K562 (cell line): Measurements from ENCODE around the gene NOL4L.

ENCODE experiments used
- ARID2 ChIP-seq: fragments of 450-650 bp; IDR thresholded peaks from 2 replicates; pipeline ENCODE4 v1.6.1; 2017; ENCODE audit warnings: antibody characterized with exemption, mild to moderate bottlenecking
- FOXK2 ChIP-seq, 2 experiments: fragments of 450-650 bp; IDR thresholded peaks in 1 of 2; conservative IDR thresholded peaks in 1 of 2; 2 replicates each; pipeline ENCODE4 v1.6.1; 2016; ENCODE audit warnings: low read depth in 2 of 2, mild to moderate bottlenecking in 1 of 2
- JUN ChIP-seq, 2 experiments: sonication (generic) in 1 of 2; formaldehyde crosslinking in 1 of 2; IDR thresholded peaks; 2 replicates each; pipeline versions ENCODE4 v1.6.1 to v1.8.0; 2012 to 2022; ENCODE audit warnings: borderline replicate concordance in 2 of 2, mild to moderate bottlenecking in 2 of 2, improper control_type of control experiment in 1 of 2, low read depth in 1 of 2, low read length in 1 of 2, missing genetic modification reagents in 1 of 2
- L3MBTL2 ChIP-seq: fragments of 450-650 bp; IDR thresholded peaks from 2 replicates; pipeline ENCODE4 v1.6.1; 2016; ENCODE audit warnings: mild to moderate bottlenecking, moderate library complexity
- POLR2A ChIP-seq: fragments of 450-650 bp; conservative IDR thresholded peaks from 2 replicates; pipeline ENCODE4 v1.6.1; 2016
- PREB ChIP-seq: sonication (generic); formaldehyde crosslinking; IDR thresholded peaks from 2 replicates; pipeline ENCODE4 v1.8.1; 2023; ENCODE audit warnings: mild to moderate bottlenecking, missing genetic modification reagents
- RAD21 ChIP-seq, 2 experiments: fragments of 250-450 bp in 1 of 2; fragments of 450-650 bp in 1 of 2; sonication (Bioruptor Pico) in 1 of 2; formaldehyde crosslinking in 1 of 2; IDR thresholded peaks in 1 of 2; conservative IDR thresholded peaks in 1 of 2; 2 replicates each; pipeline versions ENCODE4 v1.4.0 to v1.8.0; 2020 to 2022; ENCODE audit warnings: mild to moderate bottlenecking in 2 of 2, moderate library complexity in 1 of 2
- SIN3A ChIP-seq, 2 experiments: fragments of 150-350 bp in 1 of 2; IDR thresholded peaks; 2 replicates each; pipeline ENCODE4 v1.6.1; 2011 to 2016; ENCODE audit warnings: borderline replicate concordance in 2 of 2, low read depth in 2 of 2, low read length in 2 of 2, mild to moderate bottlenecking in 2 of 2, moderate library complexity in 2 of 2; ENCODE audit not compliant: control insufficient read depth in 1 of 2
- TBP ChIP-seq: optimal IDR thresholded peaks from 2 replicates; pipeline ENCODE3; 2011; ENCODE audit warnings: low read depth, low read length, improper control_type of control experiment
- ZNF197 ChIP-seq: fragments of 200-800 bp; sonication (Bioruptor generic); IDR thresholded peaks from 2 replicates; pipeline ENCODE4 v1.6.1; 2016; ENCODE audit warnings: low read depth, missing genetic modification characterization, missing compliant biosample characterization
- ZNF24 ChIP-seq: fragments of 450-650 bp; IDR thresholded peaks from 2 replicates; pipeline ENCODE4 v1.6.1; 2016
- ZNF253 ChIP-seq: fragments of 250-450 bp; sonication (Bioruptor Pico); conservative IDR thresholded peaks from 2 replicates; pipeline ENCODE4 v1.6.1; 2021; ENCODE audit warnings: mild to moderate bottlenecking
- TF ChIP-seq, protein P1 (sequence below), 3 experiments: IDR thresholded peaks in 2 of 3; conservative IDR thresholded peaks in 1 of 3; 2 replicates each; pipeline ENCODE4 v1.5.1; 2011 to 2012; ENCODE audit warnings: low read length in 3 of 3, mild to moderate bottlenecking in 3 of 3, control low read depth in 2 of 3, improper control_type of control experiment in 1 of 3, inconsistent platforms in 1 of 3, low read depth in 1 of 3, mixed read lengths in 1 of 3, moderate library complexity in 1 of 3; ENCODE audit not compliant: insufficient read depth in 2 of 3
- TF ChIP-seq, protein P2 (sequence below): fragments of 250-450 bp; sonication (Bioruptor Pico); IDR thresholded peaks from 2 replicates; pipeline ENCODE4 v1.4.0; 2020; ENCODE audit warnings: mild to moderate bottlenecking, moderate library complexity

DNA sequence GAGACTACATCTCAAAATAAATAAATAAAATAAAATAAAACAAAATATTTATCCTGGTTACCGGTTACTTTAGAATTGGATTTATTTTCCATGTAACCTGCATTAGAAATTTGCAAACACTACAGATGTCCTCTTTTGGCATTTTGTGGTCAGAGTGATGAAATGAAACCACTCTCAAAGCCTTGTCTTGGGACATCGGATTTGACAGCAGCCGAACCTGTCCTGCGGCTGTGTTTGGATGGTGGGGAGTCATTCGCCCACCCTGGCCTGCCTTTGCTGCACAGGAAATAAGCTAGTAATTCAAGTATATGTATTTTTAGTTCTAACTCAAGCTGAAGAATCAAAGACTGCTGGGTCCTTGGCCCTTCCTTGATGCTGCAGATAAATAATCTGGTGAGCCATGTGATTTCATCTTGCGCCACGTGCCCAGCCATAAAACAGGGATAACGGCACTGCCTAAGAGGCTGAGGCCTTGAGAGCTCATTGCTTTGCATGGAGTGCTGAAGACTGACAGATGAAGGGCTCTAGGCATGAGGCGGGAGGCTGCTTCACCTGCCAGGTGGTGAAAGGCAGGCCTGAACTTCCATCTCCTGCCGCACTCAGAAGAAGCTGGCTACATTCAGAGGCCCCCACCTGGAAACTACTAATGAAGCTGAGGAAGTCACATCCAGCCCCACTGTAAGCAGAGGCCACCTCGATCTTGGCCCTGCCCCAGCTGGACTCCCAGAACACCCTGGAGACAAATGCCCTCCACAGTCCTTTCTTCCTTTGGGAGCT, 76.9 kb downstream of the NOL4L start:
- TF ChIP-seq PREB (no peak), ARID2 (no peak), ZNF253 (no peak), TBP (no peak), RAD21 (CRISPR knock-in tag; conservative IDR thresholded peaks at IDR 0.05 in 1 of 2, IDR thresholded peaks at IDR 0.05 in 1 of 2) (no peak), FOXK2 (conservative IDR thresholded peaks at IDR 0.05 in 1 of 2, IDR thresholded peaks at IDR 0.05 in 1 of 2; ENCODE audit: low read depth in 2 of 2) (no peak), POLR2A (no peak), JUN (IDR thresholded peaks at IDR 0.05; ENCODE audit: borderline replicate concordance, low read depth, low read length) (no peak), JUN (CRISPR knock-in tag; IDR thresholded peaks at IDR 0.05; ENCODE audit: borderline replicate concordance) (no peak), ZNF197 (CRISPR knock-in tag) (no peak), SIN3A (IDR thresholded peaks at IDR 0.05; ENCODE audit: borderline replicate concordance in 2 of 2, control insufficient read depth in 1 of 2, low read depth in 2 of 2, low read length in 2 of 2) (no peak), L3MBTL2 (no peak), ZNF24 (no peak)
- TF ChIP-seq, protein P1, sequence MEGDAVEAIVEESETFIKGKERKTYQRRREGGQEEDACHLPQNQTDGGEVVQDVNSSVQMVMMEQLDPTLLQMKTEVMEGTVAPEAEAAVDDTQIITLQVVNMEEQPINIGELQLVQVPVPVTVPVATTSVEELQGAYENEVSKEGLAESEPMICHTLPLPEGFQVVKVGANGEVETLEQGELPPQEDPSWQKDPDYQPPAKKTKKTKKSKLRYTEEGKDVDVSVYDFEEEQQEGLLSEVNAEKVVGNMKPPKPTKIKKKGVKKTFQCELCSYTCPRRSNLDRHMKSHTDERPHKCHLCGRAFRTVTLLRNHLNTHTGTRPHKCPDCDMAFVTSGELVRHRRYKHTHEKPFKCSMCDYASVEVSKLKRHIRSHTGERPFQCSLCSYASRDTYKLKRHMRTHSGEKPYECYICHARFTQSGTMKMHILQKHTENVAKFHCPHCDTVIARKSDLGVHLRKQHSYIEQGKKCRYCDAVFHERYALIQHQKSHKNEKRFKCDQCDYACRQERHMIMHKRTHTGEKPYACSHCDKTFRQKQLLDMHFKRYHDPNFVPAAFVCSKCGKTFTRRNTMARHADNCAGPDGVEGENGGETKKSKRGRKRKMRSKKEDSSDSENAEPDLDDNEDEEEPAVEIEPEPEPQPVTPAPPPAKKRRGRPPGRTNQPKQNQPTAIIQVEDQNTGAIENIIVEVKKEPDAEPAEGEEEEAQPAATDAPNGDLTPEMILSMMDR (IDR thresholded peaks at IDR 0.05 in 2 of 3, conservative IDR thresholded peaks at IDR 0.05 in 1 of 3; ENCODE audit: insufficient read depth in 2 of 3, low read depth in 1 of 3, low read length in 3 of 3) = no peak
- TF ChIP-seq, protein P2, sequence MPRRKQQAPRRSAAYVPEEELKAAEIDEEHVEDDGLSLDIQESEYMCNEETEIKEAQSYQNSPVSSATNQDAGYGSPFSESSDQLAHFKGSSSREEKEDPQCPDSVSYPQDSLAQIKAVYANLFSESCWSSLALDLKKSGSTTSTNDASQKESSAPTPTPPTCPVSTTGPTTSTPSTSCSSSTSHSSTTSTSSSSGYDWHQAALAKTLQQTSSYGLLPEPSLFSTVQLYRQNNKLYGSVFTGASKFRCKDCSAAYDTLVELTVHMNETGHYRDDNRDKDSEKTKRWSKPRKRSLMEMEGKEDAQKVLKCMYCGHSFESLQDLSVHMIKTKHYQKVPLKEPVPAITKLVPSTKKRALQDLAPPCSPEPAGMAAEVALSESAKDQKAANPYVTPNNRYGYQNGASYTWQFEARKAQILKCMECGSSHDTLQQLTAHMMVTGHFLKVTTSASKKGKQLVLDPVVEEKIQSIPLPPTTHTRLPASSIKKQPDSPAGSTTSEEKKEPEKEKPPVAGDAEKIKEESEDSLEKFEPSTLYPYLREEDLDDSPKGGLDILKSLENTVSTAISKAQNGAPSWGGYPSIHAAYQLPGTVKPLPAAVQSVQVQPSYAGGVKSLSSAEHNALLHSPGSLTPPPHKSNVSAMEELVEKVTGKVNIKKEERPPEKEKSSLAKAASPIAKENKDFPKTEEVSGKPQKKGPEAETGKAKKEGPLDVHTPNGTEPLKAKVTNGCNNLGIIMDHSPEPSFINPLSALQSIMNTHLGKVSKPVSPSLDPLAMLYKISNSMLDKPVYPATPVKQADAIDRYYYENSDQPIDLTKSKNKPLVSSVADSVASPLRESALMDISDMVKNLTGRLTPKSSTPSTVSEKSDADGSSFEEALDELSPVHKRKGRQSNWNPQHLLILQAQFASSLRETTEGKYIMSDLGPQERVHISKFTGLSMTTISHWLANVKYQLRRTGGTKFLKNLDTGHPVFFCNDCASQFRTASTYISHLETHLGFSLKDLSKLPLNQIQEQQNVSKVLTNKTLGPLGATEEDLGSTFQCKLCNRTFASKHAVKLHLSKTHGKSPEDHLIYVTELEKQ = no peak
